Skin of body (tissue), 2 donors: Measurements from ENCODE around the gene PI4KA. TPM values are rescaled to one million over a fixed set of nuclear protein-coding genes. Genes with fewer than 3 reads are reported as not detected.
A peak's percentile ranks its signal among the peaks of the same experiment; 100 is the strongest.
"Not testable (repeated sequence)": the region's sequence is repeated elsewhere in the genome, so short reads cannot be mapped to it uniquely, and the experiment has no call there.

Source experiments
- DNase-seq: peaks from one replicate; lab custom pipeline; 2025; lab: John Stamatoyannopoulos, UW
- total RNA-seq: library from RNA; depleted of rRNA; stranded (reverse); fragments of >200 nt; gene quantifications from one replicate; pipeline ENCODE4 v1.2.3, GENCODE V29; 2014

Gene PI4KA
- 40.5 TPM for total RNA-seq

DNA sequence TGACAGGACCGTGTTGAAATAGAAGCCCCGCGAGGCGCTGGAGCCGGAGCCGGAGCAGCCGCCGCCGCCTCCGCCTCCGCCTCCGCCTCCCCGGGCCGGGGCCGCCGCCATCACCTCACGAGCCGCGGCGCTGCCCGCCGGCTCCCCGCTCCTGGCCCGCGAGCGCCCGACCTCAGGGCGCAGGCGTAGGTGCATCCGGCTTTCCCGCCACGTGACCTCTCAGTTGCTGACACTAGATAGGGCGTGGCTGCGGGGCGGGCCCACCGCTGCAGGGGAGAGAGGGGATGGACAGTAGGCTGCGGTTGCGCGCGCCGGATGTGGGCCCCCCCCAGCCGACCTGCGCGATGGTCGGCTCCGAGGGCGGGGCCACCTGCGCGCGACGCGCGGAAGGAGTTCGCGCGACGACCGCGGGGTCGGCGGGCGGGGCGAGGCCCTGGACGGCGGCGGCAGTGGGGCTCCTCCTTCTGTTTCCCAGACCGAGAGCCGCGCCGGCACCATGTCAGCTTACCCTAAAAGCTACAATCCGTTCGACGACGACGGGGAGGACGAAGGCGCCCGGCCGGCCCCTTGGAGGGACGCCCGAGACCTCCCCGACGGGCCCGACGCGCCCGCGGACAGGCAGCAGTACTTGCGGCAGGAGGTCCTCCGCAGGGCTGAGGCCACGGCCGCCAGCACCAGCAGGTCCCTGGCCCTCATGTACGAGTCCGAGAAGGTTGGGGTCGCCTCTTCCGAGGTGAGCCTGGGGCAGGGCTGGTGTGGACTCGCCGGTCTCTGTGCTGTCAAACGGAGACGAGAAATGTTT is at the start of gene PI4KA, which contains the start of gene SNAP29:
PI4KA (minus strand) TSS at position 197 of the 802 bp plus-strand sequence; CDS start at position 111, 86 bp downstream.
SNAP29 (plus strand) TSS at position 393 of the 802 bp plus-strand sequence; CDS start at position 497, 104 bp downstream.
- peak; percentile 97 for DNase-seq

DNA sequence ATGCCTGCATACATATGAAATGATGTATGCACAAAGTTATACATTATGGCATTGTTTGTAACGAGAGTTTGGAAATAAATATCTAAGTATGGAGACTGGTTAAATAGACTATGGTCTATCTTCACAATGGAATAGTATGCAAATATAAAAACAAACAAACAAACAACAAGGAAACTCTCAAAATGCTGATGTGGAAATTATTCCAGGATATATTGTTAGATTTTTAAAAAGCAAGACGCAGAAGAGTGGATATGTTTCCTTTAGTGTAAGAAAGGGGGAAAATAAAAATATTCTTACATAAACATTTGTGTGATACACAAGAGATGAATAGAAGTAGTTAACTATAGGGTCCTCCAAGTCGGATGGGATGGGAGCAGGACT is 47.8 kb upstream of the PI4KA start:
- no peak for DNase-seq

DNA sequence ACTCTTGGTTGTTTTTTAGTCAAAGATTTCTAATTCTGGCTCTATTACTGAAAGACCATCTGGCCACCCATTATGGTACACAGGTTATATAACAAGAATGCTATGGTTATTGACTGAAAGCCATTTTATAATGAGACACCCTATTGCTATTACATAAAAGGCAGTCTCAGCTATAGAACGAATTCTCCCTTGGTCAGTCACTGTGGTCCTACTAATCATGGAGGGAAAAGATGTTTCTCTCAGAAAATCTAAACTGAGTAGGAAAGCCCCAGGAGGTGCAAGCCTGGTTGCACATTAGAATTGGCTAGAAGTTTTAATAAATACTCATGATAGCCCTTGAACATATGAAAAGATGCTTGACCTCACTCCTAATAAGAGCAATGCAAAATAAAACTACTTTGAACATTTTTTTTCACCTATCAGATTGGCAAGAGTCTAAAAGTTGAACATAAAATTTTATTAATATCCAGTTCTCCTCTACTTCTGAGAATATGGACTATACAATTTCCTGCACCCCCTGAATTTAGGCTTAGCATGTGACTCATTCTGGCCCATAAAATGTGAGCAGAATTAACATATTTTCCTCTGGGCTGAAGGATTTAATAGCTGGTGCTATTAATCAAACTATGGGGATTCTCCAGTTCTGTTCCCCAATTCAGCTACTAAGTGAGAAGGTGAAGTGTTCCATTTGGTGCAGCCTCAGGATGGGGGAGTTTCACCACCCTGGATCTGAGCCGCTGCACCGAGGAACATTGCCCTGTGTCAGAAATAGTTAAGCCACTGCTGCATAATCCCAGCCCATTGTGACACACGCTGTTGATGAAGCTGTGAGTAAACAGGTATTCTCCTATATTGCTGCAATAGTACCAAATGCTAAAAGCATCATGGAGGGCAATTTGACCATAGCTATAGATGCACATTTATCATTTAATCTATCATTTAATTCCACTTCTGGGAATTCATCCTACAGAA is 47.1 kb upstream of the PI4KA start:
- no peak for DNase-seq

DNA sequence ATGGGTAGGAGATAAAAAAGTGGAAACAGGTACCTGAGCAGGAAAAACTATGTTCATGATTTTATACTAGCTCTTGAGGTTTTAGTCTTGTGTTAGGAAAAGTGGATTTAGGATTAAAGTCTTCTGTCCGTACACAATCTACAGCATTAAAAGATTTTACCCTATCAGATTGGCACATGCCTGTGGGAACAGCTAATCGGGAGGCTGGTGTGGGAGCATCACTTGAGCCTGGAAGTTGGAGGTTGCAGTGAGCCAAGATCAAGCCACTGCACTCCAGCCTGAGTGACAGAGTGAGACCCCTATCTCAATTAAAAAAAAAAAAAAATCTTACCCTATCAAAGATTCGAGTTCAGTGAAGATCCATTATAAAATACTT is 46.4 kb upstream of the PI4KA start:
- DNase-seq: no peak

DNA sequence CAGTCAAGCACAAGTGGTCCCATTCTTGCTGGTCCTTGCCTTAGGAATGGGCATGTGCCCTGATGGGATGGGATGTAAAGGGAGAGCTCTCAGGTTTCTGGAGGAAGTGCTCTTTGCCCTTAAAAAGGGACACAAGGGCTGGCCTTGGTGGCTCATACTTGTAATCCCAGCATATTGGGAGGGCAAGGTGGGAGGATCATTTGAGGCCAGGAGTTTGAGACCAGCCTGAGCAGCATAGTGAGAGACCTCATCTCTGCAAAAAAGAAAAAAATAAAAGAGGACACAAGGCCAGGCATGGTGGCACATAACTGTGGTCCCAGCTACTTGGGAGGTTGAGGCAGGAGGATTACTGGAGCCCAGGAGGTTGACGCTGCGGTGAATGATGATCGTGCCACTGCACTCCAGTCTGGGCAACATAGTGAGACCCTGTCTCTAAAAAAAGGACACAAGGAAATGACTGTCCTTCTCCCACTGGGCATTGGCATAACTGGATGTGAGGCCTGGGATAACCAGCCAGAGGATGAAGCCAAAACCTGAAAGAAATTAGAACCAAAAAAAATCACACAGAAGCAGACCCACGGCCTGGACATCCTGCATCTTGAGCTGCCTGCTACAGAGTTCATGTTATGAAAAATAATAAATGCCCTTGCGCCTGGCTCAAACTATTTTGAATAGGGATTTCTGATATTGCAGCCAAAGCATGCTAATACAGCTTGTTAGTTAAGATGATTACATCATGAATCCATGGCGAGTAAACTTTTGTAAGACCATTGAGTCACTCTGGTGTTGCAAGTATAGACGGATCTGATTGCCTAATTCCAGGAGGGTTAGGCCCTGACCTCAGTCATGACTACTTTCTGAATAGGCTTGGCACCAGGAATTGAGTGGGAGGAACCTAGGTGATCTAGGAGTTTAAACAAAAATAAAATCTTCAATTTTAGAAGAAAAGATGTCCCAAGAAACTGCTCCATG is 45.7 kb upstream of the PI4KA start:
- no peak for DNase-seq

DNA sequence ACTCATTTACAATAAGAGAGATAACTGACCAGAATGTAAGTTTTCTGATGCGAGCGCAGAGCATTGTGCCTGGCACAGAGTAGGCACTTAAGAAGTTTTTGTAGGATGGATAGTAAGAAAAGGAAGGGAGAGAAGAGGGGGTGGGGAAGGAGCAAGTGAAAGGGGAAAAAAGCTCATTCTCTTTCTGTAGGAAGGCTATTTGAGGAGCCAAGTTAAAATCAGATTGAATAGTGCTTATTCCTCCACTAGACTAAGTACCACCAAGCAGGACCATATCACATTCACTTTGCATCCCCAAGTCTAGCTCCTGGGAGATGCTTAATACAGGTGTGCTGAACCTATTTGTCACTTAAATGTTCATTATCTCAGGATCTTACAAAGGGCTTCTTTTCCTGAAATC is 44.5 kb upstream of the PI4KA start:
- DNase-seq: no peak

DNA sequence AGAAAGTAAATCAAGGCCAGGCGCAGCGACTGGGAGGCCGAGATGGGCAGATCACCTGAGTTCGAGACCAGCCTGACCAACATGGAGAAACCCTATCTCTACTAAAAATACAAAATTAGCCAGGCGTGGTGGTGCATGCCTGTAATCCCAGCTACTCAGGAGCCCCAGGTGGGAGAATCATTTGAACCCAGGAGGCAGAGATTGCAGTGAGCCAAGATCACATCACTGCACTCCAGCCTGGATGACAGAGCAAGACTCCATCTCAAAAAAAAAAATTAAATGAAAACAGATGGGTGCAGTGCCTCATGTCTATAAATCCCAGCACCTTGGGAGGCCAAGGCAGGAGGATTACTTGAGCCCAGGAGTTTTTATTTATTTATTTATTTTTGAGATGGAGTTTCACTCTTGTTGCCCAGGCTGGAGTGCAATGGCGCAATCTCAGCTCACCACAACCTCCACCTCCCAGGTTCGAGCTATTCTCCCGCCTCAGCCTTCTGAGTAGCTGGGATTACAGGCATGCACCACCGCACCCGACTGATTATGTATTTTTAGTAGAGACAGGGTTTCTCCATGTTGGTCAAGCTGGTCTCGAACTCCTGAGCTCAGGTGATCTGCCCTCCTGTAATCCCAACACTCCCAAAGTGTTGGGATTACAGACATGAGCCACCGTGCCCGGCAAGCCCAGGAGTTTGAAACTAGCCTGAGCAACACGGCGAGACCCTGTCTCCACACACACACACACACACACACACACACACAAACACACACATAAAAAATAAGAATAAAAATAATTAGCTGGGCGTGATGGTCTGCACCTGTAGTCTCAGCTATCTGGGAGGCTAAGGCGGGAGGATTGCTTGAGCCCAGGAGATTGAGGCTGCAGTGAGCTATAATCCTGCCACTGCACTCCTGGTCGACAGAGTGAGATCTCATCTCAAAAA is 42.8 kb upstream of the PI4KA start:
- DNase-seq: not testable (repeated sequence)

DNA sequence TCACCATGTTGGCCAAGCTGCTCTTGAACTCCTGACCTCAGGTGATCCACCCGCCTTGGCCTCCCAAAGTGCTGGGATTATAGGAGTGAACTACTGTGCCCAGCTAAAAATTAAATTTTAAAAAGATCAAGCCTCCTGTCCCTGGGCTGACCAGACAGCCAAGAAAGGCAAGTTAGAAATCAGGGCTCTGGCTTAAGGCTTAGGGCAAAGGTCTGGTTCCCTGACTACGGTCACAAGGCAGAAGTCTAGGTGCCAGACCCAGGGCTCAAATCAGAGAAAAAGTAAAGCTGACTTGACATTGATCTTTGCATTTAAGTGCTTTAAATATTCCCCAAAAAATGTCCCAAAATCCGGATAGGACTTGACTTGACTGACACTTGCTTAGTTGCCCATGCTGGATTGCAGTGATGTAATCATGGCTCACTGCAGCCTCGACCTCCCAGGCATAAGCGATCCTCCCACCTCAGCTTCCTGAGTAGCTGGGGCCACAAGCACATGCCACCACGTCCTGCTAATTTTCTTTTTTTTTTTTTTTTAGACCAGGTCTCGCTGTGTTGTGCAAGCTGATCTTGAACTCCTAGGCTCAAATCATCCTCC is 41.3 kb upstream of the PI4KA start:
- no peak for DNase-seq

DNA sequence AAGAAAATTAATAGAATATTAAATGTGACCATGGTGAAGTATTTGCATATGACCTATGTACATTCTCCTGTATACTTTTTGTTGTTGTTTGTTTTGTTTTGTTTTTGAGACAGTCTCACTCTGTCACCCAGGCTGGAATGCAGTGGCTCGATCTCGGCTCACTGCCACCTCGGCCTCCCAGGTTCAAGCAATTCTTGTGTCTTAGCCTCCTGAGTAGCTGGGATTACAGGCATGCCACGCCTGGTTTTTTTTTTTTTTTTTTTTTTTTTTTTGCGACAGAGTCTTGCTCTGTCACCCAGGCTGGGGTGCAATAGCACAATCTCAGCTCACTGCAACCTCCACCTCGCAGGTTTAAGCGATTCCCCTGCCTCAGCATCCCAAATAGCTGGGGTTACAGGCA is 39.1 kb upstream of the PI4KA start:
- DNase-seq: not testable (repeated sequence)

DNA sequence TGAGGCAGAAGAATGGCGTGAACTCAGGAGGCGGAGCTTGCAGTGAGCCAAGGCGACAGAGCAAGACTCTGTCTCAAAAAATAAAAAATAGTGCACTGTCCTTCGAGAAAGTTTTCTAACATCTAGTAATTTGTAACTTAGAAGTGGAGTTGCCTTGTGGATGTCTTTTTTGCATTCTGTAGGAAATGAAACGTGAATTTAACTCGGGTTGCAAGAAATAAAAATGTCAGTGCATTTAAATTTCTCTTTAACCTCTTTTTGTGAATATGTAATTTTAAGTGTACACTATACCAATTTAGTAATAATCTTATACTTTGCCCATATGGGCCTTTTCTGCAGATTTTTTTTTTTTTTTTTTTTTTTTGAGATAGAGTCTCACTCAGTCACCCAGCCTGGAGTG is 32.4 kb upstream of the PI4KA start:
- DNase-seq: no peak

DNA sequence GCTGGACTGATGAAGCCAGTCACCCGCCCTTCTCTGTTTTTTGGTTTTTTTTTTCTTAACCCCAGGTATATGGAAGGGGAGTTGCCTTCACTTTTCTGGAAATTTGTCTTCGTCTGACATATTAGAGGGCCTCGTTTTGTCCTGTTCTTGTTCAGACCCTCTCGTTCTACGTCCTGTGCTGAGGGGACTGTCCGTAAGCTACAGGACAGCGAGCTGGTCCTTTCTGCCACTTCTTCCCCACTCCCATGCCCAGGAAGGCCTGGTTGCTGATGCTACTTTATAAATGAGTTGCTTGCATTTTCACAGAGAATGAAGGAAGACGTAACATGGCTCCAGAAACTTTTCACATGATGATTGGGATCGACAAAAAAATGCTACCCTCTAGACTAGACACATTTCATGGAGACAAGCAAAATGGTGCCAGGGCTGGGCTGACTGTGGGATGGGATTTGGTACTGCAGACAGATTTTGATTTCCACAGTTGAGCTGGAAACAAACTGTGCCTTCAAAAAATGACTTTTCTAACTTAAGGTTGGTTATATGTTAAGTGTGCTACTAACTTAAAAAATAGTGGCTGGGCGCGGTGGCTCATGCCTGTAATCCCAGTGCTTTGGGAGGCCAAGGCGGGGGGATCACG is 31.4 kb upstream of the PI4KA start:
- DNase-seq: no peak

DNA sequence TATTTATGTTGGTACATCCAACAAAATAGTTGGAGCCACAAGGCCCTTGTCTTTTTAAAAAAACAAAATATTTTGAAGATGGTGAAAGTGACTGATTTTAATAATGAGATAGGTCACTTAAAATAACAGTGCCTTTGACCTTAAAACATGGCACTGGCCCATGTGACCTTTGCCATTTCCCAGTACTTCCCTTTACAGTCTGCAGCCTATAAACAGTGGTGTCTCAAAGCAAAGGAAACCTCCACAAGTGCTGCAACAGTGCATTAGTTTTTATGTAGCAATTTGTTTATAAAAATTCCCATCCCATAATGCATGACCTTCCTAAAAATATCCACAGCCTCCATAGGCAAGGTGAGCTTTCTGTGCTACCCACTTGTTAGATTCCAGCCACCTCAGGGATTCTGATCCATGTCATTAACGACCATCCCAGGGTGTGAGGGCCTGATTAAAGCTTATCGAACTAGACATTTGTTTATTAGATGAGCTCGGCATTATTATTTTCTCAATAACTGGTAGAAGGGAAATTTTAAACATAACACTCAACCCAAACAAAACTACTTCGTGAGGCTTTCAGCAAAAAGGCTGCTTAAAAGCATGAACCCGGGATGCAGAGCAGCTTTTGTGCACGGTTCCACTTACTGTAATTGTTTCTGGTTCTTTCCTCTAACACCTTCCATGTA is 30.6 kb upstream of the PI4KA start:
- no peak for DNase-seq

DNA sequence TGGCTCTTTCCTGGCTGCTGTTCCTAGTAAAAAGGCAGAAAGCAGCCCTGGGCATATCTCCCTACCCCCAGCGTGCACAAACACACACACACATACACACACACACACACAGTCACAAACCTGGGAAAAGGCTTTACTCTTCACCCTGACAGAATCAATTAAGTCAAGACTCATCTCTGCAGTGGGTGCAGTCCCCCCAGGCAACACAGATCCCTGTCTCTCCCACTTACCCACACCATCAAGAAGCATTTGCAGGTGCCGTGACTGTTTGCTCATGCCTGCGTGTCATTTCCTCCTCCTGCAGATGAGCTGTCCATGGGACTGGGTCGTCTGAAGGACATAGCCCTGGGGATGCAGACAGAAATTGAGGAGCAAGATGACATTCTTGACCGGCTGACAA is 28.8 kb upstream of the PI4KA start:
- no peak for DNase-seq

DNA sequence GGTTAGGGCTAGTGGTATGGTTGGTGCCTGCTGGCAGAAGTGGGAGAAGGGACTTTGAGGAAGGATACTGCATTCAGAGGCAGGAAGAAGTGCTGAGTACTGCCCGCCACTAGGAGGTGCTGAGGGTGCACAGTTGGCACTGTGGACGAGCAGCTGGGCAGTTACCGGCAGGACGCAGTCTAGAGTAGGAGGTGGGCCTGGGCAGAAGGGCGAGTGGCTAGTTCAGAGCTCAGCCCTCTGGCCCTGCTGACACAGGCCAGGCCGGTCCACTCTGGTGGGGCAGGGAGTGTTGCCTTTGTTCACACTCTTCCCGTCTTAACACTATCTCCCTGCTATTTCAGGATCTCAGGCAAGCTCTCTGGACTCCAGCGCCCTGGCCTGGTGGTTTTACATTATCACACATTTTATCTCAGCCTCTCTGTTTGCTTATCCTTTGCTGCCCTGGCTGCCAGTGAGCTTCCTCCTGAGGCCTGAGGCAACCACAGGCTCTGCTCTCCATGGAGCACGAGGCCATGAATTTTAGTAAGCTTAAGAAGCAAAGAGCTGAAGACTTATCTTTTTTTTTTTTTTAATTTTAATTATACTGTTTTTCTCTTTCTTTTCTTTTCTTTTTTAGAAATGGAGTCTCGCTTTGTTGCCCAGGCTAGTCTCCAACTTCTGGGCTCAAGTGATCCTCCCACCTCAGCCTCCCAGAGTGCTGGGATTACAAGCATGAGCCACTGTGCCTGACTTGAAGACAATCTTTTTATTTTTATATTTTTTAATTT is 27.1 kb upstream of the PI4KA start:
- no peak for DNase-seq

DNA sequence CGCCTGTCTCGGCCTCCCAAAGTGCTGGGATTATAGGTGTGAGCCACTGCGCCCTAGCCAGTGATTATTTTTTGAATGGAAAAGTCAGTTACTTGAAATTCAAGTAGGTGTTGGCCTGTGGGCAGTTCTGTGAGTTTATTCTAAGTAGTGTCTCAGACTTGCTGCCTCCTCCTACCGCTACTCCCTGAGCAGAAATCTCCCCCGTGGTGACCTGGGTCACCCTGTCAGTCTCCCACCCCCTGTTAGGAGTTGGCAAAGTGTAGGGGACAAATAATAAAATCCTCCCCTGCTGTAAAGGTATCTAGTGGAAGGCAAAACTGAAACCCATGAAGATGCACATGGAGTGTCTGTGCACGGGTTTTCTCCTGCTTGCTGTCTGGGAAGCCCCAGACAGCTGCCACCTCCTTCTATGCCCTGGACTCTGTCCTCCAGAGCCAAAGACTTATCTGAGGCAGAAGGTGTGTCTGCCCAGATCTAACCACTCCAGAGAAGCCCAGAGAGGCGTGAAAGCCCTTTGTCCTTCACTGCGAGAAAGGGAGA is 26.5 kb upstream of the PI4KA start:
- DNase-seq: no peak

DNA sequence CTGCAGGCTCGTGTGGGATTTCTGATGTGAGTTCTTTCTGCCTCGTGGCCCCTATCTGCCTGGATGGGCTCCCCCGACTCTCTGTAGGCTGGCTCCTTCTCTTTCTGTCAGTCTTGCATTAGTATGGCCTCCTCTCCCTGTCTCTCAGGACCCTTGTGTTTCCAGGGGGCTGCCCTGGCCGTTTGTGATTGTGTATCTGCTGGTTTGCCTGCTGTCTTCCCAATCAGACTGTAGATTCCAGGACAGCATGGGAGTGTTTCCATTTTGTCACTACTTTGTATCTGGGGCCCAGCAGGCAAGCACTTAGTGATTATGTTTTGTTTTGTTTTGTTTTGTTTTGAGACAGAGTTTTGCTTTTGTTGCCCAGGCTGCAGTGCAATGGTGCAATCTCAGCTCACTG is 25.8 kb upstream of the PI4KA start:
- no peak for DNase-seq

DNA sequence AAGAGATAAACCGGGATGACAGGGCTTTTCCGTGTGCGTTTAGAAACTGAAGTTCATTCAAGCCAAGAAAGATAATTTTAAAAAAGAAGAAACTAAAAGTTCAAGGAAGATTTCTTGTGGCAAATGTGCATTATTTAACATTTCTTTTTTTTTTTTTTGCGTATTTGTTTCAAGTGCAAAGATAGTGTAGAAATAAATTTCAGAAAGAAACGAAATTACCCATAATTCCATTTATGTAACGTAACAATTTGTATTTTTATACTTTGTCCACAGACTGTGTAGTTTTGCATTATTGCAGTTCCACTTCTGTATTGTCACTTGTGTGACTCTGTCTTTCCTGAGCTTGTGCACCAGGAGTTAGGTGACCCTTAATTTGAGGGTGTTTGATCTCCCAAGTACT is 24.2 kb upstream of the PI4KA start:
- no peak for DNase-seq
